Testis (tissue), 3 donors: ENCODE measurements around the gene SNX8. TPM values are rescaled to one million over a fixed set of nuclear protein-coding genes. Genes with fewer than 3 reads are reported as not detected.

ENCODE experiments used
- DNase-seq: peaks from one replicate; pipeline ENCODE4 v3.0.0-alpha.2; 2019
- H3K27ac ChIP-seq, 2 donors: fragments of 200-600 bp; sonication (generic); one replicate each; pipeline ENCODE4 v1.5.1; 2019
- H3K27me3 ChIP-seq: fragments of 200-600 bp; sonication (generic); one replicate; pipeline ENCODE4 v1.5.1; 2019
- H3K36me3 ChIP-seq: fragments of 200-600 bp; sonication (generic); one replicate; pipeline ENCODE4 v1.5.1; 2017; ENCODE audit warnings: low read depth; ENCODE audit errors: missing control alignments
- H3K4me1 ChIP-seq: fragments of 200-600 bp; sonication (generic); one replicate; pipeline ENCODE4 v1.5.1; 2019
- H3K4me3 ChIP-seq, 2 donors: fragments of 200-600 bp; sonication (generic); one replicate each; pipeline ENCODE4 v1.5.1; 2017 to 2019
- H3K9me3 ChIP-seq: fragments of 200-600 bp; sonication (generic); one replicate; pipeline ENCODE4 v1.5.1; 2017
- POLR2A ChIP-seq: fragments of 450-650 bp; IDR thresholded peaks from one replicate; pipeline ENCODE4 v1.6.1; 2017; ENCODE audit warnings: antibody characterized with exemption, mild to moderate bottlenecking, moderate library complexity
- WGBS, 2 donors: methylation state at CpG; one replicate each; pipeline ENCODE4 v1.1.5; 2018; 5-methylcytosine and 5-hydroxymethylcytosine counted together
- intact Hi-C: fragments of 100-400 bp; cut with DNase I; formaldehyde crosslinking; loops from one replicate; pipeline ENCODE4 v1.15.1; 2023; ENCODE audit warnings: low total_unique reads
- polyA plus RNA-seq: library from polyadenylated mRNA; stranded (reverse); fragments of 350-450 nt; fragmentation: Illumina TruSeq; extraction: RNeasy Lipid Tissue Mini Kit (QIAGEN cat#74804); gene quantifications from one replicate; pipeline ENCODE4 v1.2.3, GENCODE V29; 2014; ENCODE audit warnings: low read depth, low replicate concordance; ENCODE audit not compliant: insufficient read depth
- total RNA-seq, 2 donors: library from RNA; depleted of rRNA; stranded (reverse); fragments of >200 nt; gene quantifications; one replicate each; pipeline ENCODE4 v1.2.3, GENCODE V29; 2016
- TF ChIP-seq, protein P1 (sequence below), 3 experiments: fragments of 450-650 bp in 2 of 3; fragments of 200-600 bp in 1 of 3; sonication (generic) in 1 of 3; IDR thresholded peaks; one replicate each; pipeline ENCODE4 v1.5.1; 2016 to 2019; ENCODE audit warnings: antibody characterized with exemption in 3 of 3, mild to moderate bottlenecking in 2 of 3, moderate library complexity in 1 of 3

Gene SNX8
- total and polyA plus RNA-seq, 3 donors from 2014 or later = 50.9 to 90.8 (median 66.8) TPM

DNA sequence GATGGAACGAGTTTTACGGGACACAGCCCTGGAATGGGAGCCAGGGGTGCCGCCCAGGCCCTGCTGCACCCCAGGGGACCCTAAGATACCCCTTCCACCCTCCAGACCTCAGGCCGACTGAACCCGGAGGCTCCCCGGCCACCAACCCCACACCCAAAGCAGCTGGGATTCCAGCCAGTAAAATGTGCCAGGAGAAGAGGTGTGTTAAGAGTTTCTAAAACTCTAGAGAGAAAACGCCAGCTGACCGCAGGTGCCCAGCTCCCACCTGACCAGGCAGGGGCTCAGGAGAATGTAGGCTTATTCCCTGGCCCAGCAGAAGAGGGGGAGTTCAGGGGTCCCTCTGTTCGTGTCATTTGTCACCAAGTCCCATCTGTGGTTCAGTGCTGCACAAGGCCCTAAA is 54.8 kb downstream of the SNX8 start:
- intact Hi-C loops = loop anchor here (10.0 kb wide), 1 partner anchor 85 kb away; no protein-coding TSS in a partner anchor
- 86 to 90% methylated on average over 6 to 9 of the region's 9 CpGs for WGBS, 2 donors

DNA sequence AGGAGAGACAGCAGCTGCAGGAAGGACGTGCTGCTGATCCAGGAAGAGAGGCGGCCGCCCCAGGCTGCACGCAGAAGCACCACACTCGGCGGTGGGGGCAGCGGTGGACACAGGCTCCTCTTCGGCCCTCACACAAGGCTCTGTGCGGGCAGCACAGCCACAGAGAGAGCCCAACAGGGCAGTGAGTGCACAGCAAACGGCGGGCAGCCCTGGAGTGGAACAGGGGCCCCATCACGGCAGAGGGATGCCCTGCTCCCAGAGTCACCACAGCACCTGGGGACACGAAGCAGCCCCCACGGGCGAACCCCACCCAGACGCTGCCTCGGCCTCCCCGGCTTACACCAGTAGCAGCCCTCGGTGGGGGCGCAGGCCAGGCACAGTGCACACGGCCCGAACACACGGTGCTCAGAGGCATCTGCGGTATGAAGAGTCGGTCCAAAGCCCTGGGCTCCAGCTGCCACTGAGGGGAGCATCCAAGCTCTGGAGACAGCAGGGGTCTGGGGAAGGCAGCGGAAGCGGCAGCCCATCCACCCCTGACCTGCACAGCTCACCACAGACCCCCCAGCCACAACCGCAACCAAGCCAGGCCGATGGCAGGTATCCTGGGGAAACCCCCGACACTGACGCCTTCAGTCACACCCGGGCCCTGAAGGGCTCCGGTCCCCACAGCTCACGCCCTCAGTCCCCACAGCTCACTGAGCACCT is 55.4 kb downstream of the SNX8 start:
- TF ChIP-seq POLR2A = no peak
- TF ChIP-seq, protein P1, sequence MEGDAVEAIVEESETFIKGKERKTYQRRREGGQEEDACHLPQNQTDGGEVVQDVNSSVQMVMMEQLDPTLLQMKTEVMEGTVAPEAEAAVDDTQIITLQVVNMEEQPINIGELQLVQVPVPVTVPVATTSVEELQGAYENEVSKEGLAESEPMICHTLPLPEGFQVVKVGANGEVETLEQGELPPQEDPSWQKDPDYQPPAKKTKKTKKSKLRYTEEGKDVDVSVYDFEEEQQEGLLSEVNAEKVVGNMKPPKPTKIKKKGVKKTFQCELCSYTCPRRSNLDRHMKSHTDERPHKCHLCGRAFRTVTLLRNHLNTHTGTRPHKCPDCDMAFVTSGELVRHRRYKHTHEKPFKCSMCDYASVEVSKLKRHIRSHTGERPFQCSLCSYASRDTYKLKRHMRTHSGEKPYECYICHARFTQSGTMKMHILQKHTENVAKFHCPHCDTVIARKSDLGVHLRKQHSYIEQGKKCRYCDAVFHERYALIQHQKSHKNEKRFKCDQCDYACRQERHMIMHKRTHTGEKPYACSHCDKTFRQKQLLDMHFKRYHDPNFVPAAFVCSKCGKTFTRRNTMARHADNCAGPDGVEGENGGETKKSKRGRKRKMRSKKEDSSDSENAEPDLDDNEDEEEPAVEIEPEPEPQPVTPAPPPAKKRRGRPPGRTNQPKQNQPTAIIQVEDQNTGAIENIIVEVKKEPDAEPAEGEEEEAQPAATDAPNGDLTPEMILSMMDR (IDR thresholded peaks at IDR 0.05) = no peak
- intact Hi-C loops = loop anchor here (10.0 kb wide), 1 partner anchor 86 kb away; no protein-coding TSS in a partner anchor
- no peaks in the 10 kb centered on the region for H3K36me3 ChIP-seq

More for the DNA sequence above, 54.8 kb downstream of the SNX8 start:
- Histone ChIP-seq H3K4me1 (no peaks in the 10 kb centered on the region), H3K27me3 (no peaks in the 10 kb centered on the region), H3K9me3 (no peaks in the 10 kb centered on the region), H3K4me3 (no peak overlapping the region), H3K36me3 (no peaks in the 10 kb centered on the region), H3K27ac (no peak overlapping the region)
- TF ChIP-seq, protein P1 (IDR thresholded peaks at IDR 0.05) = no peak
- no peak for TF ChIP-seq POLR2A
- DNase-seq = no peak

DNA sequence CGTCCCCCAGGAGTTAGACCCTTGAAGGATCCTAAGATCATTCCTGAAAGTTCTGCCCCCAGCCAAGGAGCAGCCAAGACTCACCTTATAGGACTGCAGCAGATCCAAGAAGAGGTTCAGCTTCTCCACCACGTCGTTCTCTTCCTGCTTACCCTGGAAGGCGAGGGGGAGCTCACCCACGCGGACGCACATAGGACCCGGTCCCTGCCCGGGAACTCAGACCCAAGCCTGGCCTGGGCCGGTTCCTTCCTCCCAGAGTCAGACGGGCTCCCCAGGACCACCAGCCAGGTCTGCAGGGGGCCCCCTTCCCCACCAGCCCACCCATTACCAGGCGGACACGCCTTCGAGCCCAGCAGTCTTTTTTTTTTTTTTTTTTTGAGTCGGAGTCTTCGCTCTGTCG is 56.6 kb downstream of the SNX8 start:
- Histone ChIP-seq H3K9me3 (no peaks in the 10 kb centered on the region), H3K27ac (no peak overlapping the region), H3K4me1 (no peaks in the 10 kb centered on the region), H3K4me3 (peak overlapping the region in 1 of 2 donors; percentile 35), H3K36me3 (no peaks in the 10 kb centered on the region), H3K27me3 (no peaks in the 10 kb centered on the region)
- intact Hi-C loops = loop anchor here (10.0 kb wide), 1 partner anchor 87 kb away; no protein-coding TSS in a partner anchor
- no peak for DNase-seq
- 53 to 83% methylated on average over 16 to 17 of the region's 17 CpGs for WGBS, 2 donors
- TF ChIP-seq POLR2A = no peak
- TF ChIP-seq, protein P1 (IDR thresholded peaks at IDR 0.05) = no peak

More for the DNA sequence above, 55.4 kb downstream of the SNX8 start:
- Histone ChIP-seq H3K27me3 (no peaks in the 10 kb centered on the region), H3K4me3 (no peak overlapping the region), H3K27ac (no peak overlapping the region), H3K4me1 (no peaks in the 10 kb centered on the region), H3K9me3 (no peaks in the 10 kb centered on the region)
- no peak for DNase-seq
- 75 to 88% methylated on average over 22 to 32 of the region's 34 CpGs for WGBS, 2 donors

DNA sequence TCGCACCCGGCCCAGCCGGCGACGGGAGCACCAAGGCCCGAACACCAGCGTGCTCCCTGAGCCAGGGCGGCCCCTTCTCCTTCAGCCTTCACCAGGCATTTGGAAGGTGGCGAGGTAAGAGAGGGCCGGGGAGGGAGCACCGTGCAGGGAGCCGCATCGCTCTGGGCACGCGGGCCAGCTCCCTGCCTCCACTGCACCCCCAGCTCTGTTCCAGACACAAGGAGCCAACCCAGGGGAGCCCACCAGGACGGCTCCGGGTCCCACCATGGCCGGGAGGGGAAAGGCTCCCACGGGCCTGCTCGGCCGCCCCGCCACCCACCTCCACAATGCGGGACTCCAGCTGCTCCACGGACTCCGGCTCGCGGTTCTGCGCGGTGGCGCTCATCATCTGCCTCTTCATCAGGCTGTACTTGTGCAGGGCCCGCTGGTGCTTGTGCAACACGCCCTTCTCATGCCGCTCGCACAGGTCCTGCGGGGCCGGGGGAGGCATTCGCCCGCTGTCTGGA is 57.1 kb downstream of the SNX8 start:
- Histone ChIP-seq H3K4me1 (no peaks in the 10 kb centered on the region), H3K36me3 (no peaks in the 10 kb centered on the region), H3K4me3 (peak overlapping the region in 1 of 2 donors; percentile 35), H3K27ac (no peak overlapping the region), H3K9me3 (no peaks in the 10 kb centered on the region), H3K27me3 (no peaks in the 10 kb centered on the region)
- 64 to 76% methylated on average over 3 to 36 of the region's 38 CpGs for WGBS, 2 donors
- no peak for DNase-seq
- no peak for TF ChIP-seq POLR2A
- TF ChIP-seq, protein P1 (IDR thresholded peaks at IDR 0.05) = no peak
- intact Hi-C loops = loop anchor here (10.0 kb wide), 1 partner anchor 88 kb away; no protein-coding TSS in a partner anchor
